A549 (cell line): ENCODE data around the gene ORC6. TPM values are rescaled to one million over a fixed set of nuclear protein-coding genes. Genes with fewer than 3 reads are reported as not detected.
A peak's percentile ranks its signal among the peaks of the same experiment; 100 is the strongest.

Experiments used
- ATAC-seq, 2 experiments: fragments of 200-7000 bp in 1 of 2; fragments of >200 bp in 1 of 2; cut with Nextera tagmentation in 1 of 2; cut with Tn5 transposase in 1 of 2; 3 replicates each; pipeline versions ENCODE4 v1.8.0 to v1.9.1; 2018 to 2020; ENCODE audit warnings: mild to moderate bottlenecking in 1 of 2, moderate library complexity in 1 of 2
- CTCF ChIA-PET: fragments of 300-600 bp; sonication (Branson Sonifier 250); formaldehyde crosslinking; extraction: SDS; loops from one replicate; lab custom pipeline; 2021; ENCODE audit warnings: antibody characterized with exemption, inconsistent platforms; lab: Yijun Ruan, JAX
- POLR2A ChIA-PET: fragments of 350-600 bp; formaldehyde crosslinking; extraction: SDS; loops from one replicate; lab custom pipeline; 2021; ENCODE audit warnings: antibody characterized with exemption, inconsistent platforms; lab: Yijun Ruan, JAX
- DNase-seq, 2 experiments: peaks; one replicate each; pipeline versions ENCODE4 v3.0.0 to v3.0.0-alpha.2; 2011 to 2016; ENCODE audit warnings: low read depth in 1 of 2, low spot score in 1 of 2
- FAIRE-seq: peaks from 2 replicates; lab custom pipeline; 2011; peaks lifted over from hg19 to GRCh38; lab: Jason Lieb, UNC
- H3K27ac ChIP-seq, 2 experiments: fragments of >200 bp; sonication (Bioruptor Twin); formaldehyde crosslinking; 3 replicates each; pipeline ENCODE4 v1.5.1; 2016 to 2017
- H3K4me1 ChIP-seq: fragments of >200 bp; sonication (Bioruptor Twin); formaldehyde crosslinking; 3 replicates; pipeline ENCODE4 v1.6.1; 2016
- H3K4me2 ChIP-seq: fragments of >200 bp; sonication (Bioruptor Twin); formaldehyde crosslinking; 3 replicates; pipeline ENCODE4 v1.6.1; 2016
- H3K4me3 ChIP-seq: fragments of >200 bp; sonication (Bioruptor Twin); formaldehyde crosslinking; 3 replicates; pipeline ENCODE4 v1.5.1; 2016
- H3K9me3 ChIP-seq: fragments of >200 bp; sonication (Bioruptor Twin); formaldehyde crosslinking; 3 replicates; pipeline ENCODE4 v1.6.1; 2016
- CBX2 ChIP-seq: fragments of 200-600 bp; sonication (generic); IDR thresholded peaks from 2 replicates; pipeline ENCODE4 v1.6.1; 2016; ENCODE audit warnings: low read depth, mild to moderate bottlenecking, borderline replicate concordance
- CTCF ChIP-seq: fragments of >200 bp; sonication (Bioruptor Twin); formaldehyde crosslinking; IDR thresholded peaks from 3 replicates; pipeline ENCODE4 v1.5.1; 2016
- ESRRA ChIP-seq: fragments of 150-350 bp; IDR thresholded peaks from 2 replicates; pipeline ENCODE4 v1.6.1; 2014; ENCODE audit warnings: mild to moderate bottlenecking, low read length, borderline replicate concordance
- FOSB ChIP-seq: fragments of 250-450 bp; sonication (Bioruptor Pico); IDR thresholded peaks from 2 replicates; pipeline ENCODE4 v1.5.0; 2020; ENCODE audit warnings: mild to moderate bottlenecking, moderate library complexity
- FOXS1 ChIP-seq: fragments of 250-450 bp; sonication (Bioruptor Pico); IDR thresholded peaks from 2 replicates; pipeline ENCODE4 v1.5.0; 2020; ENCODE audit warnings: mild to moderate bottlenecking, moderate library complexity
- GATA3 ChIP-seq: IDR thresholded peaks from 2 replicates; pipeline ENCODE4 v1.6.1; 2012; ENCODE audit warnings: borderline replicate concordance
- HDAC2 ChIP-seq: fragments of 200-600 bp; sonication (generic); IDR thresholded peaks from 2 replicates; pipeline ENCODE4 v1.6.1; 2016
- HES2 ChIP-seq: fragments of >200 bp; sonication (Bioruptor Twin); formaldehyde crosslinking; IDR thresholded peaks from 2 replicates; pipeline ENCODE4 v1.6.1; 2016
- HOXA7 ChIP-seq: fragments of 250-450 bp; sonication (Bioruptor Pico); IDR thresholded peaks from 2 replicates; pipeline ENCODE4 v1.5.0; 2020; ENCODE audit warnings: mild to moderate bottlenecking, moderate library complexity
- HOXB5 ChIP-seq: fragments of 250-450 bp; sonication (Bioruptor Pico); IDR thresholded peaks from 2 replicates; pipeline ENCODE4 v1.5.0; 2020; ENCODE audit warnings: mild to moderate bottlenecking, moderate library complexity
- KDM1A ChIP-seq: fragments of 200-600 bp; sonication (generic); IDR thresholded peaks from 2 replicates; pipeline ENCODE4 v1.6.1; 2016; ENCODE audit warnings: low read depth, mild to moderate bottlenecking
- MAX ChIP-seq: IDR thresholded peaks from 2 replicates; pipeline ENCODE4 v1.6.1; 2012
- MAZ ChIP-seq: fragments of 150-350 bp; IDR thresholded peaks from 2 replicates; pipeline ENCODE4 v1.6.1; 2014; ENCODE audit warnings: antibody characterized with exemption, low read depth, low read length, borderline replicate concordance
- MYC ChIP-seq: IDR thresholded peaks from 2 replicates; pipeline ENCODE4 v1.6.1; 2012; ENCODE audit warnings: mild to moderate bottlenecking, inconsistent platforms, low read length, improper control_type of control experiment, borderline replicate concordance
- NR3C1 ChIP-seq: fragments of >200 bp; sonication (Bioruptor Twin); formaldehyde crosslinking; IDR thresholded peaks from 3 replicates; pipeline ENCODE4 v1.6.1; 2017
- PBX3 ChIP-seq: IDR thresholded peaks from 2 replicates; pipeline ENCODE4 v1.6.1; 2012
- POLR2A ChIP-seq: IDR thresholded peaks from 2 replicates; pipeline ENCODE4 v1.6.1; 2012; ENCODE audit warnings: mild to moderate bottlenecking, low read length
- RAD21 ChIP-seq, 2 experiments: fragments of >200 bp in 1 of 2; sonication (Bioruptor Twin) in 1 of 2; formaldehyde crosslinking in 1 of 2; IDR thresholded peaks in 1 of 2; conservative IDR thresholded peaks in 1 of 2; 2 replicates in 1 of 2; 3 replicates in 1 of 2; pipeline ENCODE4 v1.6.1; 2012 to 2018; ENCODE audit warnings: inconsistent platforms in 1 of 2
- REST ChIP-seq: fragments of 200-600 bp; sonication (generic); IDR thresholded peaks from 2 replicates; pipeline ENCODE4 v1.6.1; 2016; ENCODE audit warnings: antibody characterized with exemption, mild to moderate bottlenecking, moderate library complexity
- RNF2 ChIP-seq: fragments of 200-600 bp; sonication (generic); IDR thresholded peaks from 2 replicates; pipeline ENCODE4 v1.6.1; 2016; ENCODE audit warnings: low read depth, mild to moderate bottlenecking, antibody characterized with exemption, moderate library complexity, borderline replicate concordance
- TFCP2L1 ChIP-seq: fragments of 250-450 bp; sonication (Bioruptor Pico); IDR thresholded peaks from 2 replicates; pipeline ENCODE4 v1.5.0; 2021; ENCODE audit warnings: mild to moderate bottlenecking
- TP53 ChIP-seq: fragments of 250-450 bp; sonication (Bioruptor Pico); IDR thresholded peaks from 2 replicates; pipeline ENCODE4 v1.5.0; 2021; ENCODE audit warnings: mild to moderate bottlenecking, moderate library complexity
- ZFP36 ChIP-seq: fragments of 450-650 bp; IDR thresholded peaks from 2 replicates; pipeline ENCODE4 v1.6.1; 2014; ENCODE audit warnings: borderline replicate concordance; ENCODE audit not compliant: partially characterized antibody
- WGBS: methylation state at CpG from one replicate; pipeline ENCODE4 v1.1.6; 2017; ENCODE audit errors: missing lambda C conversion rate; 5-methylcytosine and 5-hydroxymethylcytosine counted together
- polyA plus RNA-seq, 4 experiments: library from polyadenylated mRNA; depleted of rRNA in 3 of 4; stranded (reverse); fragments of >200 nt; fragmentation: RNase III in 1 of 4; extraction: RNeasy Plus Mini Kit Qiagen cat#74134 plus additional on column Dnase treatment in 1 of 4; gene quantifications; 2 replicates in 3 of 4; 3 replicates in 1 of 4; pipeline ENCODE4 v1.2.3, GENCODE V29; 2011 to 2017
- TF ChIP-seq, protein P1 (sequence below): fragments of 450-650 bp; IDR thresholded peaks from 2 replicates; pipeline ENCODE4 v1.6.1; 2014; ENCODE audit warnings: antibody characterized with exemption
- TF ChIP-seq, protein P2 (sequence below): fragments of >200 bp; sonication (Bioruptor Twin); formaldehyde crosslinking; IDR thresholded peaks from 3 replicates; pipeline ENCODE4 v1.6.1; 2016

Gene ORC6
- polyA plus RNA-seq, 2 of the 4 experiments (the other 2 are of a cell fraction): 35.0 to 44.5 TPM

DNA sequence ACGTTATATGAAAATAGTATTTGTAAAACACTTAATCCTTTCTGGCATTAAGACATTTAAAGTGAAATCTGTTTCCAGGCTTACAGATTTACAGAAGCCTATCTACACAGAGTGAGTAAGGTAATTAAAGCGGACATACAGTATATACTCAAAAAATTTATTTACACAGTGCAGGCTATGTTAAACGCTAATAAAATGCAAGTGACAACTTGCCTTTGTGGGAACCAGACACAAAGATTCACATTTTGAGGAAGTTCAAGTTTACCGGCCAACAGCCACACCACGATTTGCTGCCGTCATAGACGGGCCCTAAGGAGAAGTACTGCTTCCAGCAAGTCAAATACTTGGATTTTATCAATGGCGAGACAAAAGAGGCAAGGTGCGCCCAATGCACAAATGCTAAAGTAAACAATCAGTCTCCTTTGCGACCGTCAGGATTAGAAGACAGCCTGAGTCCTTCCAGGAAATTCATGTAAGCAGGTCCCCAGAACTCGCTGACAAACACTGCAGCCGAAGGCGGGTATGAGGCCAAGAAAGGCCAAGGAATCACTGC is 1.3 kb upstream of the ORC6 start:
- peaks cover 37% of the 10 kb centered on the region for H3K4me1 ChIP-seq
- H3K27ac ChIP-seq: peak overlapping the region; percentile 92 to 93
- H3K4me3 ChIP-seq: peak overlapping the region; percentile 58
- 8% methylated on average over 11 of the region's 14 CpGs for WGBS
- FAIRE-seq (no peak), DNase-seq (no peak), ATAC-seq (no peak)
- CTCF ChIA-PET: no interaction called here
- peak overlapping the region; percentile 81 for H3K4me2 ChIP-seq
- TF ChIP-seq ESRRA (no peak), MAZ (no peak), FOSB (CRISPR knock-in tag) (no peak), TFCP2L1 (CRISPR knock-in tag) (no peak), ZFP36 (no peak), MYC (no peak), HOXA7 (CRISPR knock-in tag) (no peak), RNF2 (no peak), POLR2A (no peak), HES2 (no peak), MAX (no peak)
- TF ChIP-seq, protein P1, sequence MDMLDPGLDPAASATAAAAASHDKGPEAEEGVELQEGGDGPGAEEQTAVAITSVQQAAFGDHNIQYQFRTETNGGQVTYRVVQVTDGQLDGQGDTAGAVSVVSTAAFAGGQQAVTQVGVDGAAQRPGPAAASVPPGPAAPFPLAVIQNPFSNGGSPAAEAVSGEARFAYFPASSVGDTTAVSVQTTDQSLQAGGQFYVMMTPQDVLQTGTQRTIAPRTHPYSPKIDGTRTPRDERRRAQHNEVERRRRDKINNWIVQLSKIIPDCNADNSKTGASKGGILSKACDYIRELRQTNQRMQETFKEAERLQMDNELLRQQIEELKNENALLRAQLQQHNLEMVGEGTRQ: no peak
- POLR2A ChIA-PET: no interaction called here
- no peaks in the 10 kb centered on the region for H3K9me3 ChIP-seq

GRCh38 chr16:46688654-46689364 is 650 bp upstream of the ORC6 start, which contains the start of gene VPS35:
VPS35 (minus strand) TSS chr16:46689178; CDS start chr16:46689133, 45 bp downstream.
- FAIRE-seq (no peak), DNase-seq (peak; percentile 93 to 99), ATAC-seq (peak; percentile 83 to 91)
- Histone ChIP-seq H3K27ac (peak within 1 kb of the TSS; percentile 92 to 93), H3K4me2 (peak within 1 kb of the TSS; percentile 97), H3K4me1 (peaks cover 37% of the 10 kb centered on the region), H3K9me3 (no peaks in the 10 kb centered on the region), H3K4me3 (peak within 1 kb of the TSS; percentile 58)
- under 1% methylated on average over 27 of the region's 54 CpGs for WGBS
- ChIA-PET CTCF (no interaction called here), POLR2A (no interaction called here)
- TF ChIP-seq PBX3: peak; percentile 91
- no peak for TF ChIP-seq ZFP36
- TF ChIP-seq GATA3: no peak
- TF ChIP-seq, protein P2, sequence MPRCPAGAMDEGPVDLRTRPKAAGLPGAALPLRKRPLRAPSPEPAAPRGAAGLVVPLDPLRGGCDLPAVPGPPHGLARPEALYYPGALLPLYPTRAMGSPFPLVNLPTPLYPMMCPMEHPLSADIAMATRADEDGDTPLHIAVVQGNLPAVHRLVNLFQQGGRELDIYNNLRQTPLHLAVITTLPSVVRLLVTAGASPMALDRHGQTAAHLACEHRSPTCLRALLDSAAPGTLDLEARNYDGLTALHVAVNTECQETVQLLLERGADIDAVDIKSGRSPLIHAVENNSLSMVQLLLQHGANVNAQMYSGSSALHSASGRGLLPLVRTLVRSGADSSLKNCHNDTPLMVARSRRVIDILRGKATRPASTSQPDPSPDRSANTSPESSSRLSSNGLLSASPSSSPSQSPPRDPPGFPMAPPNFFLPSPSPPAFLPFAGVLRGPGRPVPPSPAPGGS: peak; percentile 62; the same call in 2 of the 3 replicates
- TF ChIP-seq POLR2A: peak; percentile 76
- peak; percentile 30; the same call in 1 of the 2 replicates for TF ChIP-seq REST
- no peak for TF ChIP-seq HOXB5 (CRISPR knock-in tag)
- no peak for TF ChIP-seq FOXS1
- TF ChIP-seq RAD21 (conservative IDR thresholded peaks at IDR 0.05 in 1 of 2, IDR thresholded peaks at IDR 0.05 in 1 of 2): no peak
- no peak for TF ChIP-seq CBX2
- 0 out of 2 replicates have a peak, but pooled peaks have one; percentile 12 for TF ChIP-seq KDM1A
- 0 out of 2 replicates have a peak, but pooled peaks have one; percentile 43 for TF ChIP-seq HDAC2
- TF ChIP-seq, protein P1: peak; percentile 93
- TF ChIP-seq CTCF: no peak
- no peak for TF ChIP-seq NR3C1
- TF ChIP-seq TFCP2L1 (CRISPR knock-in tag): 0 out of 2 replicates have a peak, but pooled peaks have one; percentile 42
- TF ChIP-seq TP53 (CRISPR knock-in tag): no peak
